COR-L47 (cell line): Measurements from ENCODE around the gene ADAM21.
"Not testable (repeated sequence)": the region's sequence is repeated elsewhere in the genome, so short reads cannot be mapped to it uniquely, and the experiment has no call there.

Experiments used
- DNase-seq: peaks from one replicate; lab custom pipeline; 2025; lab: John Stamatoyannopoulos, UW

The ADAM21 gene

GRCh38 chr14:70477356-70478105 lies 25.6 kb downstream of the ADAM21 start:
- not testable (repeated sequence) for DNase-seq

- DNase-seq = no peak
Observed at GRCh38 chr14:70489579-70490200, 37.7 kb downstream of the ADAM21 start.

GRCh38 chr14:70498191-70498590 lies 46.2 kb downstream of the ADAM21 start:
- DNase-seq = no peak
